ENCODE results near the gene SLC30A4. TPM values are rescaled to one million over a fixed set of nuclear protein-coding genes. Genes with fewer than 3 reads are reported as not detected.

The SLC30A4 gene
- total RNA-seq, 1 experiment from 2014 or later: not detected

DNA sequence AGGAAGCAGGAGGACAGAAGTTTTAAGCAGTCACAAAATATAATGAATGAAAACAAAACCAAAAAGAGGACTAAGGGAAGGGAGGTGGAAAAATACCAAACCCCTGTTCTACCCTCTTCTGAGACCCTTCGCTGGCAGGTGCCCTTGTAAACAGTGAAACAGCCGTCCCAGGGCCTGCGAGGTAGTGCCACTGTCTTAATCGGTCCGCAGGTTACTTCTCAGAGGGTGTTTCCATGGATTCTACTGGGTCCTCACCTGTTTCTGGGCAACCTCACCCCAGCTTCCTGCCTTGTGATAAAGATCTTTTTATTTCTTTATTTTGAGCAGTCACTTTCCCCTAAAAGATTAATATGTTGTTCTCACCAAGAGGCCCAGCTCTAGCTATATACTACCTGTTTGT lies 65.3 kb downstream of the SLC30A4 start:
- H3K27me3 Mint-ChIP-seq (ENCODE audit: low read depth): peaks cover 66% of the 10 kb centered on the region
- no peak overlapping the region for H3K4me3 Mint-ChIP-seq
- TF ChIP-seq, protein P1, sequence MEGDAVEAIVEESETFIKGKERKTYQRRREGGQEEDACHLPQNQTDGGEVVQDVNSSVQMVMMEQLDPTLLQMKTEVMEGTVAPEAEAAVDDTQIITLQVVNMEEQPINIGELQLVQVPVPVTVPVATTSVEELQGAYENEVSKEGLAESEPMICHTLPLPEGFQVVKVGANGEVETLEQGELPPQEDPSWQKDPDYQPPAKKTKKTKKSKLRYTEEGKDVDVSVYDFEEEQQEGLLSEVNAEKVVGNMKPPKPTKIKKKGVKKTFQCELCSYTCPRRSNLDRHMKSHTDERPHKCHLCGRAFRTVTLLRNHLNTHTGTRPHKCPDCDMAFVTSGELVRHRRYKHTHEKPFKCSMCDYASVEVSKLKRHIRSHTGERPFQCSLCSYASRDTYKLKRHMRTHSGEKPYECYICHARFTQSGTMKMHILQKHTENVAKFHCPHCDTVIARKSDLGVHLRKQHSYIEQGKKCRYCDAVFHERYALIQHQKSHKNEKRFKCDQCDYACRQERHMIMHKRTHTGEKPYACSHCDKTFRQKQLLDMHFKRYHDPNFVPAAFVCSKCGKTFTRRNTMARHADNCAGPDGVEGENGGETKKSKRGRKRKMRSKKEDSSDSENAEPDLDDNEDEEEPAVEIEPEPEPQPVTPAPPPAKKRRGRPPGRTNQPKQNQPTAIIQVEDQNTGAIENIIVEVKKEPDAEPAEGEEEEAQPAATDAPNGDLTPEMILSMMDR (conservative IDR thresholded peaks at IDR 0.05): no peak
- Histone ChIP-seq H3K27me3 (ENCODE audit: insufficient read depth, low read length) (peaks cover 9% of the 10 kb centered on the region; the same call in 1 of the 2 replicates), H4K8ac (replicated peaks; ENCODE audit: insufficient read length, low read depth, low read length) (no peak overlapping the region), H2AFZ (ENCODE audit: low read length) (no peak overlapping the region), H4K20me1 (ENCODE audit: control insufficient read depth, insufficient read depth, insufficient read length) (no peaks in the 10 kb centered on the region), H3K9ac (ENCODE audit: extremely low read depth, insufficient read length, low read length) (no peak overlapping the region), H2BK20ac (ENCODE audit: low read depth, low read length, poor library complexity, severe bottlenecking) (no peak overlapping the region), H3T11ph (ENCODE audit: low read length) (no peak overlapping the region), H3K23ac (ENCODE audit: insufficient read length, low read depth, low read length) (no peak overlapping the region), H3K9me3 (ENCODE audit: control insufficient read depth, low read depth, low read length) (no peaks in the 10 kb centered on the region), H2BK120ac (ENCODE audit: low read depth, low read length, poor library complexity, severe bottlenecking) (no peak overlapping the region), H2BK15ac (ENCODE audit: low read depth, low read length) (no peak overlapping the region), H2AK5ac (ENCODE audit: insufficient read length, low read length) (no peak overlapping the region), H3K27ac (ENCODE audit: insufficient read length, low read depth, low read length) (no peak overlapping the region), H2BK12ac (ENCODE audit: insufficient read length, low read depth, low read length) (no peak overlapping the region), H3K14ac (ENCODE audit: insufficient read depth, low read length) (no peak overlapping the region), H3K23me2 (ENCODE audit: insufficient read length, low read depth, low read length, poor library complexity, severe bottlenecking) (no peaks in the 10 kb centered on the region), H3K79me2 (ENCODE audit: insufficient read depth, low read length) (no peaks in the 10 kb centered on the region), H3K4me1 (ENCODE audit: insufficient read depth, low read length) (no peaks in the 10 kb centered on the region; the same call in 1 of the 2 replicates), H3K4me2 (ENCODE audit: insufficient read depth, insufficient read length, low read length) (no peak overlapping the region), H3K4ac (ENCODE audit: low read depth, low read length) (no peak overlapping the region), H3K79me1 (ENCODE audit: insufficient read depth, low read depth, low read length, poor library complexity, severe bottlenecking) (no peaks in the 10 kb centered on the region), H3K56ac (ENCODE audit: insufficient read length, low read depth, low read length) (no peak overlapping the region), H3K18ac (ENCODE audit: insufficient read length, low read depth, low read length) (no peak overlapping the region), H4K5ac (ENCODE audit: insufficient read length, low read depth, low read length) (no peak overlapping the region), H2BK5ac (ENCODE audit: insufficient read length, low read length) (no peak overlapping the region), H4K91ac (ENCODE audit: insufficient read length, low read depth, low read length) (no peak overlapping the region)
- WGBS (ENCODE audit: extremely low coverage, insufficient read length, low lambda C conversion rate): no CpG with 5 or more reads among the region's 5 CpGs
- H3K9me3 Mint-ChIP-seq: peaks cover 8 to 15% of the 10 kb centered on the region in 2 experiments
- peaks cover 3% of the 10 kb centered on the region in 3 experiments; a peak in 6 of 7 replicates for H3K36me3 Mint-ChIP-seq (ENCODE audit: insufficient read depth in 1 of 3, low read depth in 3 of 3)
- DNase-seq: no peak
- peaks cover 16 to 21% of the 10 kb centered on the region in 2 experiments for H3K4me1 Mint-ChIP-seq
- no peak overlapping the region for H3K27ac Mint-ChIP-seq

Measured in H9 (cell line).